HEK293 (cell line): ENCODE measurements around the gene STAT3.

Experiments
- BCL11B ChIP-seq: fragments of 450-650 bp; formaldehyde crosslinking; IDR thresholded peaks from 2 replicates; pipeline ENCODE4 v1.5.1; 2016; ENCODE audit warnings: low read depth, missing biosample characterization, missing genetic modification characterization
- GLIS2 ChIP-seq: fragments of 450-650 bp; formaldehyde crosslinking; IDR thresholded peaks from 2 replicates; pipeline ENCODE4 v1.5.1; 2016; ENCODE audit warnings: missing biosample characterization, missing genetic modification characterization
- KLF10 ChIP-seq: fragments of 450-650 bp; IDR thresholded peaks from 2 replicates; pipeline ENCODE4 v1.5.1; 2018; ENCODE audit warnings: missing biosample characterization, mild to moderate bottlenecking, missing genetic modification characterization
- KLF16 ChIP-seq: fragments of 450-650 bp; formaldehyde crosslinking; IDR thresholded peaks from 2 replicates; pipeline ENCODE4 v1.5.1; 2017; ENCODE audit warnings: missing biosample characterization, missing genetic modification characterization
- KLF17 ChIP-seq: fragments of 450-650 bp; formaldehyde crosslinking; IDR thresholded peaks from 2 replicates; pipeline ENCODE4 v1.5.1; 2016; ENCODE audit warnings: missing biosample characterization, missing genetic modification characterization
- MYNN ChIP-seq: fragments of 450-650 bp; formaldehyde crosslinking; IDR thresholded peaks from 2 replicates; pipeline ENCODE4 v1.5.1; 2016; ENCODE audit warnings: missing biosample characterization, missing genetic modification characterization, borderline replicate concordance
- PBX3 ChIP-seq: sonication (generic); formaldehyde crosslinking; IDR thresholded peaks from 2 replicates; pipeline ENCODE4 v1.8.1; 2022; ENCODE audit warnings: mild to moderate bottlenecking, moderate library complexity, missing genetic modification reagents
- PRDM1 ChIP-seq: fragments of 450-650 bp; formaldehyde crosslinking; IDR thresholded peaks from 2 replicates; pipeline ENCODE4; 2016; ENCODE audit warnings: missing biosample characterization, missing genetic modification characterization
- SP2 ChIP-seq: fragments of 450-650 bp; formaldehyde crosslinking; IDR thresholded peaks from 2 replicates; pipeline ENCODE4 v1.5.1; 2016; ENCODE audit warnings: missing biosample characterization, missing genetic modification characterization
- SP7 ChIP-seq: fragments of 450-650 bp; formaldehyde crosslinking; IDR thresholded peaks from 2 replicates; pipeline ENCODE4 v1.5.1; 2016; ENCODE audit warnings: missing biosample characterization, missing genetic modification characterization
- YY1 ChIP-seq: fragments of 450-650 bp; formaldehyde crosslinking; IDR thresholded peaks from 2 replicates; pipeline ENCODE4 v1.5.1; 2018; ENCODE audit warnings: missing biosample characterization, missing genetic modification characterization
- ZBTB10 ChIP-seq: fragments of 450-650 bp; formaldehyde crosslinking; IDR thresholded peaks from 2 replicates; pipeline ENCODE4 v1.5.1; 2016; ENCODE audit warnings: missing biosample characterization, missing genetic modification characterization
- ZNF157 ChIP-seq: fragments of 450-650 bp; formaldehyde crosslinking; IDR thresholded peaks from 2 replicates; pipeline ENCODE4 v1.5.1; 2016; ENCODE audit warnings: missing biosample characterization, missing genetic modification characterization
- ZNF24 ChIP-seq: fragments of 450-650 bp; formaldehyde crosslinking; IDR thresholded peaks from 2 replicates; pipeline ENCODE4 v1.5.1; 2016; ENCODE audit warnings: missing biosample characterization, missing genetic modification characterization
- ZNF274 ChIP-seq, 2 experiments: fragments of 200-500 bp in 1 of 2; fragments of 450-650 bp in 1 of 2; sonication (Bioruptor generic) in 1 of 2; formaldehyde crosslinking in 1 of 2; IDR thresholded peaks; 2 replicates each; pipeline versions ENCODE4 v1.5.1 to v1.6.1; 2014 to 2016; ENCODE audit warnings: borderline replicate concordance in 1 of 2, inconsistent platforms in 1 of 2, low read length in 1 of 2, missing biosample characterization in 1 of 2, missing genetic modification characterization in 1 of 2
- ZNF416 ChIP-seq: fragments of 450-650 bp; formaldehyde crosslinking; IDR thresholded peaks from 2 replicates; pipeline ENCODE4 v1.5.1; 2016; ENCODE audit warnings: missing biosample characterization, missing genetic modification characterization
- ZNF488 ChIP-seq: fragments of 450-650 bp; formaldehyde crosslinking; IDR thresholded peaks from 2 replicates; pipeline ENCODE4 v1.5.1; 2016; ENCODE audit warnings: missing biosample characterization, missing genetic modification characterization
- ZNF776 ChIP-seq: fragments of 450-650 bp; formaldehyde crosslinking; IDR thresholded peaks from 2 replicates; pipeline ENCODE4 v1.5.0; 2017; ENCODE audit warnings: missing biosample characterization, missing genetic modification characterization, borderline replicate concordance
- TF ChIP-seq, protein P1 (sequence below): fragments of 450-650 bp; formaldehyde crosslinking; IDR thresholded peaks from 2 replicates; pipeline ENCODE4 v1.5.1; 2016; ENCODE audit warnings: missing biosample characterization, missing genetic modification characterization
- TF ChIP-seq, protein P2 (sequence below): fragments of 450-650 bp; formaldehyde crosslinking; conservative IDR thresholded peaks from 2 replicates; pipeline ENCODE4 v1.5.1; 2016; ENCODE audit warnings: low read depth, missing biosample characterization, missing genetic modification characterization
- TF ChIP-seq, protein P3 (sequence below): fragments of 450-650 bp; formaldehyde crosslinking; IDR thresholded peaks from 2 replicates; pipeline ENCODE4 v1.5.1; 2017; ENCODE audit warnings: missing biosample characterization, missing genetic modification characterization
- TF ChIP-seq, protein P4 (sequence below): fragments of 450-650 bp; formaldehyde crosslinking; IDR thresholded peaks from 2 replicates; pipeline ENCODE4 v1.5.1; 2016; ENCODE audit warnings: missing biosample characterization, missing genetic modification characterization

STAT3 gene

DNA sequence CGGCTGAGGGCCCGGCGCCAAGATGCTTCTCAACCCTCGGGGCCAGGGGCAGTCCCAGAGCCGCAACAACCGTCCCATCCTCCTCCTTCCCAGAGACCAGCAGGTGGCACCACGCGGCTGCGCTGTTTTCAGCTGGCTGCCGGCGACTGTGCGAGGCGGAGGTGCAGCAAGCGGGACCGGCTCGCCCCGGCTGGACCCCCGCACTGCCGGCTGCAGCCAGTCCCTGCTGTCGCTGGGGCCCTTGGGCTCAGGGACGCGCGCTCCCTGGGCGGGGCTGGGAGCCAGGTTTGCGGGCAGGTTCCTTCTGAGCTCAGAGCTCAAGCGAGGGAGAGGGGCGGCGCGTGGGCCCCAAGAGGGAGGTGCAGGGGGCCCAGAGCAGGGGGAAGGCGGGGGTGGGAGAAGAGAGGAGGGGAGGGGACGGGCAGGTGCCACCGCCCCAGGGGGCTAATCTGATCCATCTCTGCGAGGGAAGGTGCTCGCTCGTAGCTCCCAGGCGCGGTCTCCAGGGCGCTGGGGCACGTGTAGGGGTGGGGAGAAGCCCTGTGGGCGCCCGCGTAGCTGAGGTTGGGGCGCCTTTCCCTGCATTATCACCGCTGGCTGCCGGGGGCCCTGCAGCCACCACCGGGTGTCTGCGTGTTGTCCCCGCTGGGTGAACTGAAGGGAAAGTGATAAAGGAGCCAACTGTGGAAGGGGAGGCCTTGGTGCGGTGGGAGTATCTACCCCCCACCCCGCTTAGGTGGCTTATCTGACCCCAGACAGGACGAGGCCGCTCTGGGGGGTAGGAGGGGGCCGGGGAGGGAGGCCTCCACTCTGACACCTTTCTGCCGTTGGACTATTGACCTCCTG, 75.7 kb downstream of the STAT3 start (continued):
- TF ChIP-seq ZNF274 (IDR thresholded peaks at IDR 0.05; ENCODE audit: low read length): no peak
- no peak for TF ChIP-seq ZNF274 (tag by site-specific recombination; IDR thresholded peaks at IDR 0.05; ENCODE audit: borderline replicate concordance)
- TF ChIP-seq ZNF157: no peak
- TF ChIP-seq, protein P1, sequence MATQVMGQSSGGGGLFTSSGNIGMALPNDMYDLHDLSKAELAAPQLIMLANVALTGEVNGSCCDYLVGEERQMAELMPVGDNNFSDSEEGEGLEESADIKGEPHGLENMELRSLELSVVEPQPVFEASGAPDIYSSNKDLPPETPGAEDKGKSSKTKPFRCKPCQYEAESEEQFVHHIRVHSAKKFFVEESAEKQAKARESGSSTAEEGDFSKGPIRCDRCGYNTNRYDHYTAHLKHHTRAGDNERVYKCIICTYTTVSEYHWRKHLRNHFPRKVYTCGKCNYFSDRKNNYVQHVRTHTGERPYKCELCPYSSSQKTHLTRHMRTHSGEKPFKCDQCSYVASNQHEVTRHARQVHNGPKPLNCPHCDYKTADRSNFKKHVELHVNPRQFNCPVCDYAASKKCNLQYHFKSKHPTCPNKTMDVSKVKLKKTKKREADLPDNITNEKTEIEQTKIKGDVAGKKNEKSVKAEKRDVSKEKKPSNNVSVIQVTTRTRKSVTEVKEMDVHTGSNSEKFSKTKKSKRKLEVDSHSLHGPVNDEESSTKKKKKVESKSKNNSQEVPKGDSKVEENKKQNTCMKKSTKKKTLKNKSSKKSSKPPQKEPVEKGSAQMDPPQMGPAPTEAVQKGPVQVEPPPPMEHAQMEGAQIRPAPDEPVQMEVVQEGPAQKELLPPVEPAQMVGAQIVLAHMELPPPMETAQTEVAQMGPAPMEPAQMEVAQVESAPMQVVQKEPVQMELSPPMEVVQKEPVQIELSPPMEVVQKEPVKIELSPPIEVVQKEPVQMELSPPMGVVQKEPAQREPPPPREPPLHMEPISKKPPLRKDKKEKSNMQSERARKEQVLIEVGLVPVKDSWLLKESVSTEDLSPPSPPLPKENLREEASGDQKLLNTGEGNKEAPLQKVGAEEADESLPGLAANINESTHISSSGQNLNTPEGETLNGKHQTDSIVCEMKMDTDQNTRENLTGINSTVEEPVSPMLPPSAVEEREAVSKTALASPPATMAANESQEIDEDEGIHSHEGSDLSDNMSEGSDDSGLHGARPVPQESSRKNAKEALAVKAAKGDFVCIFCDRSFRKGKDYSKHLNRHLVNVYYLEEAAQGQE (tag by site-specific recombination): no peak
- TF ChIP-seq YY1 (tag by site-specific recombination): no peak
- TF ChIP-seq GLIS2 (tag by site-specific recombination): peak; percentile 74
- TF ChIP-seq, protein P2, sequence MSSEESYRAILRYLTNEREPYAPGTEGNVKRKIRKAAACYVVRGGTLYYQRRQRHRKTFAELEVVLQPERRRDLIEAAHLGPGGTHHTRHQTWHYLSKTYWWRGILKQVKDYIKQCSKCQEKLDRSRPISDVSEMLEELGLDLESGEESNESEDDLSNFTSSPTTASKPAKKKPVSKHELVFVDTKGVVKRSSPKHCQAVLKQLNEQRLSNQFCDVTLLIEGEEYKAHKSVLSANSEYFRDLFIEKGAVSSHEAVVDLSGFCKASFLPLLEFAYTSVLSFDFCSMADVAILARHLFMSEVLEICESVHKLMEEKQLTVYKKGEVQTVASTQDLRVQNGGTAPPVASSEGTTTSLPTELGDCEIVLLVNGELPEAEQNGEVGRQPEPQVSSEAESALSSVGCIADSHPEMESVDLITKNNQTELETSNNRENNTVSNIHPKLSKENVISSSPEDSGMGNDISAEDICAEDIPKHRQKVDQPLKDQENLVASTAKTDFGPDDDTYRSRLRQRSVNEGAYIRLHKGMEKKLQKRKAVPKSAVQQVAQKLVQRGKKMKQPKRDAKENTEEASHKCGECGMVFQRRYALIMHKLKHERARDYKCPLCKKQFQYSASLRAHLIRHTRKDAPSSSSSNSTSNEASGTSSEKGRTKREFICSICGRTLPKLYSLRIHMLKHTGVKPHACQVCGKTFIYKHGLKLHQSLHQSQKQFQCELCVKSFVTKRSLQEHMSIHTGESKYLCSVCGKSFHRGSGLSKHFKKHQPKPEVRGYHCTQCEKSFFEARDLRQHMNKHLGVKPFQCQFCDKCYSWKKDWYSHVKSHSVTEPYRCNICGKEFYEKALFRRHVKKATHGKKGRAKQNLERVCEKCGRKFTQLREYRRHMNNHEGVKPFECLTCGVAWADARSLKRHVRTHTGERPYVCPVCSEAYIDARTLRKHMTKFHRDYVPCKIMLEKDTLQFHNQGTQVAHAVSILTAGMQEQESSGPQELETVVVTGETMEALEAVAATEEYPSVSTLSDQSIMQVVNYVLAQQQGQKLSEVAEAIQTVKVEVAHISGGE (tag by site-specific recombination): no peak
- TF ChIP-seq PBX3 (CRISPR knock-in tag): no peak
- TF ChIP-seq KLF17 (tag by site-specific recombination): 0 out of 2 replicates have a peak, but pooled peaks have one; percentile 60
- no peak for TF ChIP-seq KLF10
- TF ChIP-seq MYNN: no peak
- TF ChIP-seq SP2 (tag by site-specific recombination): no peak
- TF ChIP-seq KLF16 (tag by site-specific recombination): no peak
- no peak for TF ChIP-seq SP7
- TF ChIP-seq, protein P3, sequence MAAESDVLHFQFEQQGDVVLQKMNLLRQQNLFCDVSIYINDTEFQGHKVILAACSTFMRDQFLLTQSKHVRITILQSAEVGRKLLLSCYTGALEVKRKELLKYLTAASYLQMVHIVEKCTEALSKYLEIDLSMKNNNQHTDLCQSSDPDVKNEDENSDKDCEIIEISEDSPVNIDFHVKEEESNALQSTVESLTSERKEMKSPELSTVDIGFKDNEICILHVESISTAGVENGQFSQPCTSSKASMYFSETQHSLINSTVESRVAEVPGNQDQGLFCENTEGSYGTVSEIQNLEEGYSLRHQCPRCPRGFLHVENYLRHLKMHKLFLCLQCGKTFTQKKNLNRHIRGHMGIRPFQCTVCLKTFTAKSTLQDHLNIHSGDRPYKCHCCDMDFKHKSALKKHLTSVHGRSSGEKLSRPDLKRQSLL (tag by site-specific recombination): no peak
- no peak for TF ChIP-seq ZNF776 (tag by site-specific recombination)
- no peak for TF ChIP-seq PRDM1 (tag by site-specific recombination)
- TF ChIP-seq, protein P4, sequence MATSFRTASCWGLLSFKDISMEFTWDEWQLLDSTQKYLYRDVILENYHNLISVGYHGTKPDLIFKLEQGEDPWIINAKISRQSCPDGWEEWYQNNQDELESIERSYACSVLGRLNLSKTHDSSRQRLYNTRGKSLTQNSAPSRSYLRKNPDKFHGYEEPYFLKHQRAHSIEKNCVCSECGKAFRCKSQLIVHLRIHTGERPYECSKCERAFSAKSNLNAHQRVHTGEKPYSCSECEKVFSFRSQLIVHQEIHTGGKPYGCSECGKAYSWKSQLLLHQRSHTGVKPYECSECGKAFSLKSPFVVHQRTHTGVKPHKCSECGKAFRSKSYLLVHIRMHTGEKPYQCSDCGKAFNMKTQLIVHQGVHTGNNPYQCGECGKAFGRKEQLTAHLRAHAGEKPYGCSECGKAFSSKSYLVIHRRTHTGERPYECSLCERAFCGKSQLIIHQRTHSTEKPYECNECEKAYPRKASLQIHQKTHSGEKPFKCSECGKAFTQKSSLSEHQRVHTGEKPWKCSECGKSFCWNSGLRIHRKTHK: no peak
- no peak for TF ChIP-seq BCL11B (tag by site-specific recombination)
- TF ChIP-seq ZNF24 (tag by site-specific recombination): no peak
- TF ChIP-seq ZBTB10: no peak
- no peak for TF ChIP-seq ZNF488
- no peak for TF ChIP-seq ZNF416 (tag by site-specific recombination)
